CD4-positive, CD25-positive, alpha-beta regulatory T cell (primary cell): ENCODE results near the gene GRIK3. TPM values are rescaled to one million over a fixed set of nuclear protein-coding genes. Genes with fewer than 3 reads are reported as not detected.

Source experiments
- ATAC-seq, 2 donors: fragments of 150-1000 bp; cut with Tn5 transposase; one replicate each; pipeline ENCODE4 v1.10.0; 2021; ENCODE audit warnings: low read depth in 2 of 2, moderate number of reproducible peaks in 2 of 2, moderate library complexity in 1 of 2
- DNase-seq, 3 donors: peaks; one replicate each; pipeline versions ENCODE4 v3.0.0 to v3.0.0-alpha.2; 2012 to 2022; ENCODE audit warnings: mixed read lengths in 1 of 3
- H3K27ac ChIP-seq: one replicate; pipeline ENCODE4 v1.7.0; 2013; ENCODE audit warnings: mild to moderate bottlenecking, low read length; ENCODE audit not compliant: insufficient read depth, poor library complexity, severe bottlenecking
- H3K27me3 ChIP-seq: one replicate; pipeline ENCODE4 v1.7.0; 2013; ENCODE audit warnings: low read length; ENCODE audit not compliant: control insufficient read depth, insufficient read depth
- H3K36me3 ChIP-seq: one replicate; pipeline ENCODE4 v1.7.0; 2013; ENCODE audit warnings: mild to moderate bottlenecking, low read length, moderate library complexity; ENCODE audit not compliant: control insufficient read depth, insufficient read depth
- H3K4me1 ChIP-seq: 2 replicates; pipeline ENCODE4 v1.7.0; 2013; ENCODE audit warnings: mild to moderate bottlenecking, low read length; ENCODE audit not compliant: insufficient read depth, control insufficient read depth, poor library complexity, severe bottlenecking
- H3K4me3 ChIP-seq: one replicate; pipeline ENCODE4 v1.7.0; 2013; ENCODE audit warnings: low read depth, mild to moderate bottlenecking, low read length, moderate library complexity
- H3K9me3 ChIP-seq, 2 experiments: 1 replicate in 1 of 2; 2 replicates in 1 of 2; pipeline ENCODE4 v1.7.0; 2013; ENCODE audit warnings: low read length in 2 of 2, mild to moderate bottlenecking in 1 of 2, moderate library complexity in 1 of 2; ENCODE audit not compliant: control insufficient read depth in 2 of 2
- H3K27ac Mint-ChIP-seq, 3 donors: one replicate each; pipeline ENCODE4 v1.8.0; 2020 to 2022; ENCODE audit warnings: mild to moderate bottlenecking in 3 of 3, mixed read lengths in 3 of 3, moderate library complexity in 2 of 3
- H3K27me3 Mint-ChIP-seq: one replicate; pipeline ENCODE4 v1.8.0; 2022; ENCODE audit warnings: mild to moderate bottlenecking, mixed read lengths
- H3K36me3 Mint-ChIP-seq: one replicate; pipeline ENCODE4 v1.8.0; 2020; ENCODE audit warnings: mixed read lengths
- H3K4me1 Mint-ChIP-seq, 4 donors: one replicate each; pipeline ENCODE4 v1.8.0; 2020 to 2022; ENCODE audit warnings: mixed read lengths in 4 of 4, mild to moderate bottlenecking in 1 of 4
- H3K4me3 Mint-ChIP-seq, 4 donors: one replicate each; pipeline ENCODE4 v1.8.0; 2020 to 2022; ENCODE audit warnings: mild to moderate bottlenecking in 4 of 4, mixed read lengths in 4 of 4, moderate library complexity in 3 of 4
- H3K9me3 Mint-ChIP-seq, 7 donors: one replicate each; pipeline ENCODE4 v1.8.0; 2020 to 2022; ENCODE audit warnings: mixed read lengths in 7 of 7, mild to moderate bottlenecking in 3 of 7, moderate library complexity in 2 of 7
- polyA plus RNA-seq, 4 donors: library from polyadenylated mRNA; unstranded; fragments of 300-500 nt; fragmentation: Illumina TruSeq; gene quantifications; one replicate each; pipeline ENCODE4 v1.2.3, GENCODE V29; 2021
- total RNA-seq: library from RNA; stranded (reverse); gene quantifications from one replicate; pipeline ENCODE4 v1.2.3, GENCODE V29; 2022

GRIK3 gene
- total and polyA plus RNA-seq, 5 donors from 2014 or later, result not detected

DNA sequence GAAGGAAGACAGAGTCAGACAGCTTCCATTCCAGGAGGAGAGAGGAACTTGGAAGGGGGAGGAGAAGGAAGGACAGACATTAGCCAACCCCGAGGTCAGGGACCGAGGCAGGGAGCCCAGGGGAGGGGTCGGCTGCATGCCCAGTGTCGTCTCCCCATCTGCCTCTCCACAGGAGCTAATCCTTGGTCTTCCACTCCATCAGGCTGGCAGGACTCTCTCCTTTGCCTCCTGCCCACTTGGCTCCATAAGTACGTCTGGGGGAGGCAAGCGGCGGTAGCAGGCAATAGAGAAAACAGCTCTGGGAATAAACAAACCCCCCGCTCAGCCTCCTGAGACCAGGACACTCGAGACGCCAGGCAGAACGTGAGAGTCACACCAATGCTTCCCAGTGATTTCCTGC, 71.3 kb downstream of the GRIK3 start:
- Histone ChIP-seq H3K9me3 (no peaks in the 10 kb centered on the region), H3K27me3 (no peaks in the 10 kb centered on the region), H3K4me1 (no peaks in the 10 kb centered on the region), H3K36me3 (no peaks in the 10 kb centered on the region), H3K27ac (no peak overlapping the region), H3K4me3 (no peak overlapping the region)
- ATAC-seq (no peak), DNase-seq (no peak)
- Mint-ChIP-seq H3K27me3 (peaks cover 5% of the 10 kb centered on the region), H3K9me3 (no peaks in the 10 kb centered on the region), H3K4me3 (no peak overlapping the region), H3K4me1 (no peaks in the 10 kb centered on the region), H3K36me3 (no peaks in the 10 kb centered on the region), H3K27ac (no peak overlapping the region)

DNA sequence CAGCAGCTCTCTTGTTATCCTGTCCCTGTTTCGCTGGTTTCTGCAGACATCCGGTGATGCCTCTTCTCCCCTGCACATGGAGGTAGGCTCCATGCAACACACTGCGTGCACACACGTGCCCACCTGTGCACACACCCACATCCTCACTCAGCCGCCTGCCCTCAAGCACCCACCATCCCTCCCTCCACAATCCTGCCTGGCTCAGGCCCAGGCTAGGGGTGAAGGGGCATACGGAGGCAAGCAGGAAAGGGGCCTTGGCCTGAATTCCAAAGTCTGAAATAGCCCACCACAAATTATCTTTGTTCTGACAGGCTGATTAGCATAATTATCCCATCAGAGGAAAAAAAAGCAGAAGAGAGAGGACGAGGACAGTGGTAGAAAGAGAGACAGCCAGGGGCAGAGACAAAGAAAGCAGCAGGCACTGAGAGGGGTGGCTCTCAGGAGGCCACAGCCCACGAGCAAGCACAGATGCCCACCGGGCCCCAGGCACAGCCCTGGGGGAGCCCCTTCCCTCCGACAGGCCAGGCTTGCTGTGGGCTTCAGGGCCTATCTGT, 73.2 kb downstream of the GRIK3 start:
- Mint-ChIP-seq H3K27ac (no peak overlapping the region), H3K9me3 (no peaks in the 10 kb centered on the region), H3K4me1 (no peaks in the 10 kb centered on the region), H3K27me3 (peaks cover 5% of the 10 kb centered on the region), H3K36me3 (no peaks in the 10 kb centered on the region), H3K4me3 (no peak overlapping the region)
- Histone ChIP-seq H3K27me3 (no peaks in the 10 kb centered on the region), H3K36me3 (no peaks in the 10 kb centered on the region), H3K9me3 (no peaks in the 10 kb centered on the region), H3K4me3 (no peak overlapping the region), H3K4me1 (no peaks in the 10 kb centered on the region), H3K27ac (no peak overlapping the region)
- DNase-seq, result no peak
- no peak for ATAC-seq

DNA sequence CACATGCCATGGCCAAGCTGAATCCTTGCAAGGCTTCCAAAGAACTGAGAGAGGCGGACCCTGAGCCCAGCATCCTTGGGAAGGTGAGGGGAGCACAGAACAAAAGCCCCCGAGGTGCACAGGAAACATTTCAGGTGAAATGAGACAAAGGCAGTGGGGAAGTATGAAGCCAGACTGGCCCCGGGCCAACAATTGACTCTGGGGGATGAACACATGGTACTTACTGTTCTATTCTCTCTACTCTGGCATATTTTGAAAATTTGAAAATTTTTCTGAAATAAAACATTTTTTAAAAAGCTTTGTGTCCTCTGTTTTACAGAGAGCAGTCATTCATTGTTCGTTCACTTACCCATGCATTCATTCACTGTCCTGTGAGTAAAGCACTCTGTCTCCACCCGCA, 77.7 kb downstream of the GRIK3 start:
- H3K4me1 Mint-ChIP-seq, result no peaks in the 10 kb centered on the region
- no peak for ATAC-seq
- H3K4me3 ChIP-seq, result no peak overlapping the region
- H3K9me3 ChIP-seq, result no peaks in the 10 kb centered on the region
- no peak overlapping the region for H3K27ac Mint-ChIP-seq
- H3K36me3 Mint-ChIP-seq, result no peaks in the 10 kb centered on the region
- no peaks in the 10 kb centered on the region for H3K36me3 ChIP-seq
- H3K4me3 Mint-ChIP-seq, result no peak overlapping the region
- H3K9me3 Mint-ChIP-seq, result peaks cover 0 to 1% (median 0%) of the 10 kb centered on the region in 7 donors
- H3K27me3 ChIP-seq, result no peaks in the 10 kb centered on the region
- H3K4me1 ChIP-seq, result no peaks in the 10 kb centered on the region
- no peak for DNase-seq
- no peak overlapping the region for H3K27ac ChIP-seq
- no peaks in the 10 kb centered on the region for H3K27me3 Mint-ChIP-seq

DNA sequence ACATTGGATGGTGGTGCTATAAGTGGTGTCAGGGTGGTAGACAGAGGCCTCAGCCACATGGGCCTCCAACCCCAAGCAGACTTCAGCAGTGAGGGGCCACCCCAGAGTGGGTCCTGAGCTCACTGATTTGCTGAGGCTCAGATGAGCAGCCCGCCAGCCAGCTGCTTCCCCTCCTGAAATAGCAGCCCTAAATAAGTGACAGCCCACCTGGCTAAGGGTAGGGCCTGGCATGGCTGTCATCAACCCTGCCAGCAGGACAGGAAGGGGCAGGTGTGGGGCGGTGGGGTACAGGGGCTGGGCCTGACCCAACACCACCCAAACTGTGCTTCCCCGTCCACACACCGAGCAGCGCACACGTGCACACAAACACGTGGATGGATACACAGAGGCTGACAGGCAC, 79.3 kb downstream of the GRIK3 start:
- peaks cover 0 to 1% (median 0%) of the 10 kb centered on the region in 7 donors for H3K9me3 Mint-ChIP-seq
- no peaks in the 10 kb centered on the region for H3K36me3 ChIP-seq
- H3K4me3 Mint-ChIP-seq, result no peak overlapping the region
- ATAC-seq, result no peak
- H3K27ac ChIP-seq, result no peak overlapping the region
- no peaks in the 10 kb centered on the region for H3K27me3 ChIP-seq
- no peaks in the 10 kb centered on the region for H3K36me3 Mint-ChIP-seq
- no peaks in the 10 kb centered on the region for H3K27me3 Mint-ChIP-seq
- H3K4me3 ChIP-seq, result no peak overlapping the region
- DNase-seq, result no peak
- H3K4me1 Mint-ChIP-seq, result no peaks in the 10 kb centered on the region
- no peaks in the 10 kb centered on the region for H3K4me1 ChIP-seq
- no peak overlapping the region for H3K27ac Mint-ChIP-seq
- no peaks in the 10 kb centered on the region for H3K9me3 ChIP-seq

DNA sequence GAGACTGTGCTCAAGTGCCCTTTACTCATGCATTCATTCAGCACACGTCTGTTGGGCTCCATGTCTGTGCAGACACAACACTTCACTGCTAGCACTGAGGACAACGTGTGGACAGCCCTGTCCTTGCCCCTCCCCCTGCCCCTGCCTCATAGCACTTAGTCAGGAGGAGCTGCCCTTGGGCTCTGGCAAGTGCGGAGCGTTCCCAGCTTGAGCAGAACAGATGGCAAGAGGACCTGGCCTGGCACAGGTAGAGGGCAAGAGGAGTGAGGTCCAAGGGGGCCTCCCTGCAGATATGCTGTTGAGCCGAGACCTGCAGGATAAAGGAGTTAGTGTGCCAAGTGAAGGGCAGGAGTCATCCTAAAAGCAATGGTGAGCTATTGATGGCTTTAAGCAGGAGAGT, 81.3 kb downstream of the GRIK3 start:
- no peak overlapping the region for H3K4me3 Mint-ChIP-seq
- no peaks in the 10 kb centered on the region for H3K4me1 Mint-ChIP-seq
- Histone ChIP-seq H3K4me1 (no peaks in the 10 kb centered on the region), H3K36me3 (no peaks in the 10 kb centered on the region), H3K9me3 (no peaks in the 10 kb centered on the region), H3K4me3 (no peak overlapping the region), H3K27me3 (no peaks in the 10 kb centered on the region), H3K27ac (no peak overlapping the region)
- peaks cover 0 to 1% (median 0%) of the 10 kb centered on the region in 7 donors for H3K9me3 Mint-ChIP-seq
- no peak for DNase-seq
- peaks cover under 1% of the 10 kb centered on the region for H3K27me3 Mint-ChIP-seq
- no peak overlapping the region for H3K27ac Mint-ChIP-seq
- no peaks in the 10 kb centered on the region for H3K36me3 Mint-ChIP-seq
- ATAC-seq, result no peak

DNA sequence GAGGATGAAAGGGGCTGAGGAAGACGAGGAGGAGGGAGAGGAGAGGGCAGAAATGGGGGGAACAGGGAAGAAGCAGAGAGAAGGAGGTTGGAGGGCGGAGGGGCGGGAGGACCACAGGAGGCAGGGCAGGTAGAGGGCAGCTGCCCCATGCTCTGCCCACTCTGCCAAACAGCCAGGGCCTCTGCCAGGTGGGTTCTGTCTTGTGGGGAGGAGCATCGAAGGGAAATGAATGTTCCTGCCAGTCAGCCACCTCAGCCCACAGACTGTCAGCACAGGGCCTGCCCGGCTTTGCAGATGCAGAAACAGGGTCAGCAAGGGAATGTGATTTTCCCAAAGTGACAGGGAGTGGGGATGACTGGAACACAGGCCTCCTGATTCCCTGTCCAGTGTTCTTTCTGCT, 82.6 kb downstream of the GRIK3 start:
- Mint-ChIP-seq H3K4me3 (no peak overlapping the region), H3K36me3 (no peaks in the 10 kb centered on the region), H3K27ac (no peak overlapping the region), H3K4me1 (no peaks in the 10 kb centered on the region), H3K27me3 (peaks cover 7% of the 10 kb centered on the region), H3K9me3 (peaks cover 0 to 1% (median 0%) of the 10 kb centered on the region in 7 donors)
- ATAC-seq (no peak), DNase-seq (no peak)
- H3K4me1 ChIP-seq, result no peaks in the 10 kb centered on the region
- no peak overlapping the region for H3K27ac ChIP-seq
- H3K4me3 ChIP-seq, result no peak overlapping the region
- H3K36me3 ChIP-seq, result no peaks in the 10 kb centered on the region
- no peaks in the 10 kb centered on the region for H3K9me3 ChIP-seq
- no peaks in the 10 kb centered on the region for H3K27me3 ChIP-seq

DNA sequence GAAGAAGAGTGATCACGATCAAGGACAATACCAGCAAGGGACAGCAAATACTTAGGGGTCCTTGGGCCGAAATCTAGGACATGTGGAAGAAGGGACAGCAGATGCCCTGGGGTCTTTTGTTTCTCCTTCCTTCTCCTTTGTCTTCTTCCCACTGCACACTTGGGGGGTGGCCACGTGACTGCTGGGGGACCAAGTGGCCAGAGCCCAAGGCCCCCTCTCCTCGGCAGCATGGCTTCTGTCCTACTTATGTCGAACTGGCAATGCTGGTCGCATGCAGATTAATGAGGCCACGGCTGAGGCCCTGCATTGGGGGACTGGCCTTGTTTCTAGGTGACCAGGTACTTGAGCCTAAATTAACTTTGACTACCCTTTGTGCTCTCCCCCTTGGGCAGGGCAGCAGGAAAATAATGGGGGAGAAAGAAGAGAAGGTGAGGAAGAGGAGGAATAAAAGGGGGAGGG, 83.0 kb downstream of the GRIK3 start:
- H3K36me3 ChIP-seq, result no peaks in the 10 kb centered on the region
- H3K27ac Mint-ChIP-seq, result no peak overlapping the region
- ATAC-seq, result no peak
- no peaks in the 10 kb centered on the region for H3K4me1 ChIP-seq
- H3K27ac ChIP-seq, result no peak overlapping the region
- no peak overlapping the region for H3K4me3 ChIP-seq
- H3K4me1 Mint-ChIP-seq, result no peaks in the 10 kb centered on the region
- no peaks in the 10 kb centered on the region for H3K36me3 Mint-ChIP-seq
- peaks cover 7% of the 10 kb centered on the region for H3K27me3 Mint-ChIP-seq
- H3K9me3 ChIP-seq, result no peaks in the 10 kb centered on the region
- peaks cover 0 to 1% (median 0%) of the 10 kb centered on the region in 7 donors for H3K9me3 Mint-ChIP-seq
- no peak for DNase-seq
- no peak overlapping the region for H3K4me3 Mint-ChIP-seq
- H3K27me3 ChIP-seq, result no peaks in the 10 kb centered on the region

DNA sequence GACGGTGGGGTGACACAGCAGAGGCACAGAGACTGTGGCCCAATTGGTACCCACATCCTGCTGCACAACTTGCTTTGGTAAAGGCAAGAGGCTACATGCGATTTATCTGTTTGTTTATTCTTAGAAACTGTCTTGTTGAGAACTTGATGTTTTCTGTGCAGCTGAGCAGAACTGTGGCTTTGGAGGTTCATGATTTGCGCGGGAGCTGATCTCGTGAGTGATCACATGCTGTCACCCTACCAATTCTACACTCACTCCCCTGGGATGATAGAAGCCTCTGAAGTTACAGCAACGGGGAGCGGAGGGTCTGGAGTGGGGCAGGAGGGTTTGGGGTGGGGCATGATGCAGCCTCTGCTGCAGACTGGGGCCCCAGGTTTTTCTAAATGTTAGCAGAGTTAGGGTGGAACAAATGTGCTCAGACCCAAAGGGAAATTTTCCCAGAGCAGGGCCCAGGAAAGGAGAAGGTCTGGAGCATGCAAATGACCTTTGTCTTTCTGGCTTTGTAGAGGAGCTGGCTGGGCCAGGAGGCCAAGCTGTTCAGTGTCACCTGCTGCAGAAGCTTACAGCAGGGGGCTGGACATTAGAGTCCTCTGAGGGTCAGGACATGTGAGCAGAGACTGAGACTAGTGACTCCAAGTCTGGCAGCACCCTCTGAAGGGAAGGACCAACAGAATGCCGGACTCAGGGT, 83.6 kb downstream of the GRIK3 start:
- Histone ChIP-seq H3K36me3 (no peaks in the 10 kb centered on the region), H3K4me1 (no peaks in the 10 kb centered on the region), H3K9me3 (no peaks in the 10 kb centered on the region), H3K4me3 (no peak overlapping the region), H3K27me3 (no peaks in the 10 kb centered on the region), H3K27ac (no peak overlapping the region)
- H3K27ac Mint-ChIP-seq, result no peak overlapping the region
- ATAC-seq (no peak), DNase-seq (no peak)
- peaks cover 0 to 1% (median 0%) of the 10 kb centered on the region in 7 donors for H3K9me3 Mint-ChIP-seq
- no peaks in the 10 kb centered on the region for H3K36me3 Mint-ChIP-seq
- no peaks in the 10 kb centered on the region for H3K4me1 Mint-ChIP-seq
- peaks cover 7% of the 10 kb centered on the region for H3K27me3 Mint-ChIP-seq
- H3K4me3 Mint-ChIP-seq, result no peak overlapping the region
